Measurements from ENCODE around the gene STXBP1. TPM values are rescaled to one million over a fixed set of nuclear protein-coding genes. Genes with fewer than 3 reads are reported as not detected.

Gene STXBP1
- total and polyA plus RNA-seq, 2 of the 13 experiments (the other 11 are each of a cell fraction or from before 2014, with no cell fraction given), result 2.9 TPM

GRCh38 chr9:127568971-127569885 lies 42.8 kb upstream of the STXBP1 start (continued):
- TF ChIP-seq ZNF256 (CRISPR knock-in tag; conservative IDR thresholded peaks at IDR 0.05), result 0 out of 2 replicates have a peak, but pooled peaks have one; percentile 32
- TF ChIP-seq NONO (IDR thresholded peaks at IDR 0.05), result no peak
- peak; percentile 34; the same call in 1 of the 2 replicates for TF ChIP-seq NONO (CRISPR knock-in tag; conservative IDR thresholded peaks at IDR 0.05)
- TF ChIP-seq HIVEP1 (CRISPR knock-in tag; IDR thresholded peaks at IDR 0.05), result 0 out of 2 replicates have a peak, but pooled peaks have one; percentile 30
- TF ChIP-seq HNF4A (CRISPR knock-in tag; IDR thresholded peaks at IDR 0.05), result no peak
- 0 out of 2 replicates have a peak, but pooled peaks have one; percentile 19 for TF ChIP-seq NFKB2 (CRISPR knock-in tag; IDR thresholded peaks at IDR 0.05; ENCODE audit: borderline replicate concordance)
- peak; percentile 14; the same call in 1 of the 2 replicates for TF ChIP-seq SP4 (CRISPR knock-in tag; IDR thresholded peaks at IDR 0.05)
- TF ChIP-seq KDM5B (CRISPR knock-in tag; IDR thresholded peaks at IDR 0.05; ENCODE audit: borderline replicate concordance), result peak; percentile 20; the same call in 1 of the 2 replicates
- no peak for TF ChIP-seq ZNF512 (CRISPR knock-in tag; IDR thresholded peaks at IDR 0.05)
- TF ChIP-seq ZNF615 (CRISPR knock-in tag; IDR thresholded peaks at IDR 0.05; ENCODE audit: borderline replicate concordance), result no peak
- TF ChIP-seq CREM (IDR thresholded peaks at IDR 0.05), result peak; percentile 12; the same call in 1 of the 2 replicates
- TF ChIP-seq CREM (CRISPR knock-in tag; IDR thresholded peaks at IDR 0.05), result no peak
- TF ChIP-seq NFE2 (CRISPR knock-in tag; IDR thresholded peaks at IDR 0.05), result no peak
- TF ChIP-seq SP1 (IDR thresholded peaks at IDR 0.05), result no peak
- peak; percentile 56 for TF ChIP-seq SP1 (CRISPR knock-in tag; IDR thresholded peaks at IDR 0.05)
- TF ChIP-seq YY1 (IDR thresholded peaks at IDR 0.05; ENCODE audit: insufficient read depth, insufficient replicate concordance, low read depth, low read length), result peak; percentile 11
- peak in 1 of 2 experiments; percentile 48; a peak in 1 of 4 replicates for TF ChIP-seq POLR2A (IDR thresholded peaks at IDR 0.05; ENCODE audit: insufficient read depth in 1 of 2, low read depth in 2 of 2, low read length in 2 of 2)
- TF ChIP-seq TIGD3 (CRISPR knock-in tag; IDR thresholded peaks at IDR 0.05; ENCODE audit: borderline replicate concordance), result no peak
- peak; percentile 63; the same call in 1 of the 2 replicates for TF ChIP-seq PCBP1 (IDR thresholded peaks at IDR 0.05; ENCODE audit: borderline replicate concordance, low read depth, low read length)
- 0 out of 2 replicates have a peak, but pooled peaks have one; percentile 41 for TF ChIP-seq ZC3H13 (CRISPR knock-in tag; IDR thresholded peaks at IDR 0.05)
- peak; percentile 55; the same call in 1 of the 2 replicates for TF ChIP-seq ZNF281 (CRISPR knock-in tag; IDR thresholded peaks at IDR 0.05; ENCODE audit: borderline replicate concordance)
- TF ChIP-seq POGK (CRISPR knock-in tag; conservative IDR thresholded peaks at IDR 0.05), result no peak

All from HepG2 (cell line).